GM12801 (cell line): ENCODE data around the gene NPBWR2.

Source experiments
- CTCF ChIP-seq: IDR thresholded peaks from one replicate; pipeline ENCODE4 v1.5.1; 2011; ENCODE audit warnings: control low read depth; ENCODE audit not compliant: insufficient read length; ENCODE audit errors: extremely low read depth

The NPBWR2 gene

GRCh38 chr20:64152906-64153305, 45.5 kb upstream of the NPBWR2 start:
- TF ChIP-seq CTCF = no peak

DNA sequence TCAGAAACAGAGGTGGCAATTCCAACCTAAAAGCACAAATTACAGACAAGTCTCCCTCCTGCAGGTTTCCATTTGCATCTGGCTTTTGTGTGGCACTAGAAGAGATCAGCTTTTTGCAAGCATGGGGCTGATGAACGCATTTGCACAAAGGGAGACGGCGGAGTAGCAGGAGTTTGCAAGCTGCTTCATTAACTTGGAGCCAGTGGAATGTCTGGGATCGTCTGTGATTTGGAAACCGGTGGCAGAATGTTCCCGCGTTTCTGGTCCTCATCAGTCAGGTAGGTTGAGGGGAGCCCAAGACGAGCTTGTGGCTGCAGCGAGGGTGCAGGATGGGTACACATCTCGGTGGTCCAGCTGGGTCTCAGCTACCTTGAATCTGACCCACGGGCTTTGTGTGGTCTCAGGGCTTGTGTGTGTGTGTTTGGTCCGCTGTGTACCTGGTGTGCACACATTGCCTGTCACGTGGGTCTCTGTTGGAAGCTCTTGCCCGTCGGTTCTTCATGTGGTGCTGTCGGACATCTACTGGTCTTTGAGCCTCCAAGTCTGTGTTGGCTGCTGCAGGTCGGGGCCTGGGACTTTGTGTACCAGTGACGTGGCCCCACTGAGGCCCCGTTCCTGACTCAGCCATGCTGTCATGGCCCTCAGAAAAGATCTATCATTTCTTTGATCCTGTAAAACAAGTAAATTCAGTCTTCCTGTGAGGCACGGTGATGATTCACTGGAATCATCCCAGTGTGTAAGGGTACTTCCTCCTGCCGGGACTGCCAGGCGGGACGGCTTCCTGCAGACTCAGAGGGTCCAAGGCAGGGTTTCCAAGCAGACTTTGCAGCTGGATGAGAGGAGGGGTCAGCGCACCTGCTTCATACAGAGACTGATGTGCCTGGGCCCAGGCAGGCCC, 44.5 kb upstream of the NPBWR2 start:
- TF ChIP-seq CTCF = no peak

GRCh38 chr20:64150756-64151632, 43.6 kb upstream of the NPBWR2 start:
- TF ChIP-seq CTCF = no peak

- no peak for TF ChIP-seq CTCF
Observed at GRCh38 chr20:64149809-64150560, 42.6 kb upstream of the NPBWR2 start.

GRCh38 chr20:64149141-64149540, 41.8 kb upstream of the NPBWR2 start:
- no peak for TF ChIP-seq CTCF

- TF ChIP-seq CTCF = no peak
Observed at GRCh38 chr20:64148581-64148980, 41.2 kb upstream of the NPBWR2 start.
